NB4 (cell line): Measurements from ENCODE around the gene CCND1.

ENCODE experiments used
- MAX ChIP-seq: IDR thresholded peaks from 2 replicates; pipeline ENCODE4 v1.6.1; 2011; ENCODE audit warnings: low read depth, low read length
- TF ChIP-seq, protein P1 (sequence below): IDR thresholded peaks from one replicate; pipeline ENCODE4 v1.5.1; 2012; ENCODE audit warnings: low read depth, low read length

DNA sequence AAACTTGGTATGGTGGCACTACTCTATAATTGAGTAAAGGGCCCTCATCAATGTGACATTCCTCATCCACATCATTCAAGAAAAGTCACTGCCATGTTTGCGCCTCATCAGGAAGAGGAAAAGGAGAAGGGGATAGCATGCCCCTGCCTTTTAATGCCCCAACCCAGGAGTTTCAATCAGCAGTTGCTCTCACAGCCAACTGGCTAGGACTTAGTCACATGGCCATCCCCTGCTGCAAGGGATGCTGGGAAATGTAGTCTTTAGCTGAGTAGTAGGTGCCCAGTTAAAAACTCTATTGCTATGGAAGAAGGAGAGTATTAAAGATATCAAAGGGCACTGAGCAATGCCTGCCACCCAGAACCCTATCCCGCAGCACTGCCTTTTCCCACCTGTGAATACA, 10.9 kb upstream of the CCND1 start:
- TF ChIP-seq, protein P1, sequence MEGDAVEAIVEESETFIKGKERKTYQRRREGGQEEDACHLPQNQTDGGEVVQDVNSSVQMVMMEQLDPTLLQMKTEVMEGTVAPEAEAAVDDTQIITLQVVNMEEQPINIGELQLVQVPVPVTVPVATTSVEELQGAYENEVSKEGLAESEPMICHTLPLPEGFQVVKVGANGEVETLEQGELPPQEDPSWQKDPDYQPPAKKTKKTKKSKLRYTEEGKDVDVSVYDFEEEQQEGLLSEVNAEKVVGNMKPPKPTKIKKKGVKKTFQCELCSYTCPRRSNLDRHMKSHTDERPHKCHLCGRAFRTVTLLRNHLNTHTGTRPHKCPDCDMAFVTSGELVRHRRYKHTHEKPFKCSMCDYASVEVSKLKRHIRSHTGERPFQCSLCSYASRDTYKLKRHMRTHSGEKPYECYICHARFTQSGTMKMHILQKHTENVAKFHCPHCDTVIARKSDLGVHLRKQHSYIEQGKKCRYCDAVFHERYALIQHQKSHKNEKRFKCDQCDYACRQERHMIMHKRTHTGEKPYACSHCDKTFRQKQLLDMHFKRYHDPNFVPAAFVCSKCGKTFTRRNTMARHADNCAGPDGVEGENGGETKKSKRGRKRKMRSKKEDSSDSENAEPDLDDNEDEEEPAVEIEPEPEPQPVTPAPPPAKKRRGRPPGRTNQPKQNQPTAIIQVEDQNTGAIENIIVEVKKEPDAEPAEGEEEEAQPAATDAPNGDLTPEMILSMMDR: no peak
- peak; percentile 56 for TF ChIP-seq MAX
